ENCODE measurements around the gene RALY. TPM values are rescaled to one million over a fixed set of nuclear protein-coding genes. Genes with fewer than 3 reads are reported as not detected.

Gene RALY
- total RNA-seq, 1 experiment from 2014 or later = 219 TPM

GRCh38 chr20:33977535-33977934 lies 16.2 kb upstream of the RALY start:
- Histone ChIP-seq H4K20me1 (ENCODE audit: insufficient read depth) (no peaks in the 10 kb centered on the region), H3K27ac (no peak overlapping the region), H3F3A (ENCODE audit: insufficient read depth, low read depth) (no peaks in the 10 kb centered on the region), H2AFZ (no peak overlapping the region), H3K36me3 (ENCODE audit: low read depth) (no peaks in the 10 kb centered on the region), H3K9me3 (ENCODE audit: insufficient read depth, low read depth) (no peaks in the 10 kb centered on the region), H3K27me3 (ENCODE audit: insufficient read depth, low read depth) (no peaks in the 10 kb centered on the region), H3K4me1 (replicated peaks; ENCODE audit: insufficient read depth) (no peaks in the 10 kb centered on the region), H3K4me3 (no peak overlapping the region), H3K4me2 (no peak overlapping the region), H3K79me2 (ENCODE audit: low read depth) (no peaks in the 10 kb centered on the region), H3K9me2 (ENCODE audit: insufficient read depth) (no peaks in the 10 kb centered on the region)
- ChIA-PET CTCF (no interaction called here), POLR2A (ENCODE audit: unreplicated experiment) (no interaction called here)
- no TSS peak for BruUV-seq (replicated peaks)
- DNase-seq = no peak
- intact Hi-C loops (cut with micrococcal nuclease; ENCODE audit: unreplicated experiment) = no loop called here
- TF ChIP-seq, protein P1, sequence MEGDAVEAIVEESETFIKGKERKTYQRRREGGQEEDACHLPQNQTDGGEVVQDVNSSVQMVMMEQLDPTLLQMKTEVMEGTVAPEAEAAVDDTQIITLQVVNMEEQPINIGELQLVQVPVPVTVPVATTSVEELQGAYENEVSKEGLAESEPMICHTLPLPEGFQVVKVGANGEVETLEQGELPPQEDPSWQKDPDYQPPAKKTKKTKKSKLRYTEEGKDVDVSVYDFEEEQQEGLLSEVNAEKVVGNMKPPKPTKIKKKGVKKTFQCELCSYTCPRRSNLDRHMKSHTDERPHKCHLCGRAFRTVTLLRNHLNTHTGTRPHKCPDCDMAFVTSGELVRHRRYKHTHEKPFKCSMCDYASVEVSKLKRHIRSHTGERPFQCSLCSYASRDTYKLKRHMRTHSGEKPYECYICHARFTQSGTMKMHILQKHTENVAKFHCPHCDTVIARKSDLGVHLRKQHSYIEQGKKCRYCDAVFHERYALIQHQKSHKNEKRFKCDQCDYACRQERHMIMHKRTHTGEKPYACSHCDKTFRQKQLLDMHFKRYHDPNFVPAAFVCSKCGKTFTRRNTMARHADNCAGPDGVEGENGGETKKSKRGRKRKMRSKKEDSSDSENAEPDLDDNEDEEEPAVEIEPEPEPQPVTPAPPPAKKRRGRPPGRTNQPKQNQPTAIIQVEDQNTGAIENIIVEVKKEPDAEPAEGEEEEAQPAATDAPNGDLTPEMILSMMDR (conservative IDR thresholded peaks at IDR 0.05) = no peak
- no peak for TF ChIP-seq EZH2 (IDR thresholded peaks at IDR 0.05; ENCODE audit: low read depth)

GRCh38 chr20:33979094-33979493 lies 14.6 kb upstream of the RALY start:
- no peak for DNase-seq
- CTCF ChIA-PET = no interaction called here
- POLR2A ChIA-PET (ENCODE audit: unreplicated experiment) = interaction anchor here (0.6 kb wide), 1 partner anchor 14 kb away, joined by 4 read pairs; no protein-coding TSS in a partner anchor

DNA sequence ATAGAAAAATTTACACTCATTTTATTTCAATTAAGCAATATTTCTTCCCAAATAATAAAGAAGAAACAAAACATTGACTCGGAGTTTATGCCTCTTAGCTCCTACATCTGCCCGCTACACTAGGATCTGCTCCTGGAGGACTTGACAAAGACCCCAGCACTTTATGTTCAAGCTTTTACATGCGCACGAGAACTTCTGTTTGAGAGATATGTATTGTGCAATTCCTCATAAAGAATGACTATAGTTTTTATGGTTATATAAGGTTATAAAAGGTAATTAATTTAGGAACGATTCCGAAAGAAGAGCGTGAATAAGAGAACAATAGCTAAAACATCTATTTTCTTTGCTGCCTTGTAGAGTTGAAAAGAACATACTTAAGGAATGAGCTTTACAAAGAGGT lies 12.4 kb upstream of the RALY start:
- Histone ChIP-seq H4K20me1 (ENCODE audit: insufficient read depth) (no peaks in the 10 kb centered on the region), H3K27me3 (ENCODE audit: insufficient read depth, low read depth) (no peaks in the 10 kb centered on the region), H3K4me1 (replicated peaks; ENCODE audit: insufficient read depth) (no peaks in the 10 kb centered on the region), H3F3A (ENCODE audit: insufficient read depth, low read depth) (no peaks in the 10 kb centered on the region), H3K79me2 (ENCODE audit: low read depth) (no peaks in the 10 kb centered on the region), H3K36me3 (ENCODE audit: low read depth) (no peaks in the 10 kb centered on the region), H3K27ac (no peak overlapping the region), H3K9me2 (ENCODE audit: insufficient read depth) (no peaks in the 10 kb centered on the region), H2AFZ (no peak overlapping the region), H3K4me3 (no peak overlapping the region), H3K4me2 (no peak overlapping the region), H3K9me3 (ENCODE audit: insufficient read depth, low read depth) (no peaks in the 10 kb centered on the region)
- POLR2A ChIA-PET (ENCODE audit: unreplicated experiment) = interaction anchor here (0.6 to 0.7 kb wide), 2 partner anchors 12 to 385 kb away, joined by 3 read pairs; no protein-coding TSS in a partner anchor
- no peak for TF ChIP-seq EZH2 (IDR thresholded peaks at IDR 0.05; ENCODE audit: low read depth)
- TF ChIP-seq, protein P1 (conservative IDR thresholded peaks at IDR 0.05) = no peak
- BruUV-seq (replicated peaks) = no TSS peak
- CTCF ChIA-PET = no interaction called here
- DNase-seq = no peak
- intact Hi-C loops (cut with micrococcal nuclease; ENCODE audit: unreplicated experiment) = no loop called here

More at GRCh38 chr20:33979094-33979493, 14.6 kb upstream of the RALY start:
- no peak overlapping the region for H3K4me2 ChIP-seq
- H3K4me1 ChIP-seq (replicated peaks; ENCODE audit: insufficient read depth) = no peaks in the 10 kb centered on the region
- H3K9me2 ChIP-seq (ENCODE audit: insufficient read depth) = no peaks in the 10 kb centered on the region
- H4K20me1 ChIP-seq (ENCODE audit: insufficient read depth) = no peaks in the 10 kb centered on the region
- H3K9me3 ChIP-seq (ENCODE audit: insufficient read depth, low read depth) = no peaks in the 10 kb centered on the region
- no TSS peak for BruUV-seq (replicated peaks)
- H3K4me3 ChIP-seq = no peak overlapping the region
- H3K27ac ChIP-seq = no peak overlapping the region
- H3K79me2 ChIP-seq (ENCODE audit: low read depth) = no peaks in the 10 kb centered on the region
- H3F3A ChIP-seq (ENCODE audit: insufficient read depth, low read depth) = no peaks in the 10 kb centered on the region
- H2AFZ ChIP-seq = no peak overlapping the region
- TF ChIP-seq, protein P1 (conservative IDR thresholded peaks at IDR 0.05) = no peak
- intact Hi-C loops (cut with micrococcal nuclease; ENCODE audit: unreplicated experiment) = no loop called here
- H3K27me3 ChIP-seq (ENCODE audit: insufficient read depth, low read depth) = no peaks in the 10 kb centered on the region
- H3K36me3 ChIP-seq (ENCODE audit: low read depth) = no peaks in the 10 kb centered on the region
